ENCODE data around the gene AGBL4. TPM values are rescaled to one million over a fixed set of nuclear protein-coding genes. Genes with fewer than 3 reads are reported as not detected.

Gene AGBL4
- total and polyA plus RNA-seq, 9 of the 15 experiments (the other 6 are each of a cell fraction or from before 2014, with no cell fraction given), result 0.11 TPM; not detected in 7

DNA sequence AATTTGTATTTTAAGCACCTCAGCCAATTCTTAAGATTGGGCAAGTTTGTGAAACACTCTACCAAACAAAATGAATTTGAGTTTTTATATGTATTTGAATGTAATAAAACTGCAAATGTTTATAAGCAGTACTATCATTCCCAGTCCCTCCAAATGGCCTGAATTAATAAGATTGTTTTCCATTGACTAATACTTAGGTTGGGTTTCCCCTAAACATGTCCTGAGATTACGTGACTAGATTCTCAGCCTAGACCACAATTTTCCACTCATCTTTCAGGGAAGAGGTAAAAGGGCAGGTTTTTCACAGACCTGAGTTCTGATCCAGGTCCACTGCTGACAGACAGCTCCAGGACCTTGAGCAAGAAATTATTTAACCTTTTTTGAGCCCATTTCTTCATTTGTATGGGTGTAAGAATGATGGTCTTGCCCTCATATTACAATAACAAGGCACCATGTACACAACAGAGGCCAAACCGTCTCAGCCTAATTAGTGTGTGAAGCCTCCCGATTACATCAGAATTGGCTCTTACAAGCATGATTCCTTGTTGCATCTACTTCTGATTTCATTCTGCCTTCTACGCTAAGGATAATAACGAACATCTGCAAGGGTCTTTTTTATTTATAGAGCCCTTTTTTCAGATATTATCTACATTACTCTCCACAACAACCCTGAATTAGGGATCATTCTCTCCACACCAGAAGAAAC lies 1298.3 kb downstream of the AGBL4 start:
- DNase-seq (ENCODE audit: extremely low read depth in 1 of 4, low spot score in 3 of 4) (no peak), ATAC-seq (no peak), FAIRE-seq (no peak)
- H3K36me3 ChIP-seq (ENCODE audit: control insufficient read depth, insufficient read depth, low read length), result no peaks in the 10 kb centered on the region
- no peaks in the 10 kb centered on the region for H3K9me3 ChIP-seq (replicated peaks; ENCODE audit: control insufficient read depth, insufficient read depth, low read depth, low read length)
- TF ChIP-seq, protein P1, sequence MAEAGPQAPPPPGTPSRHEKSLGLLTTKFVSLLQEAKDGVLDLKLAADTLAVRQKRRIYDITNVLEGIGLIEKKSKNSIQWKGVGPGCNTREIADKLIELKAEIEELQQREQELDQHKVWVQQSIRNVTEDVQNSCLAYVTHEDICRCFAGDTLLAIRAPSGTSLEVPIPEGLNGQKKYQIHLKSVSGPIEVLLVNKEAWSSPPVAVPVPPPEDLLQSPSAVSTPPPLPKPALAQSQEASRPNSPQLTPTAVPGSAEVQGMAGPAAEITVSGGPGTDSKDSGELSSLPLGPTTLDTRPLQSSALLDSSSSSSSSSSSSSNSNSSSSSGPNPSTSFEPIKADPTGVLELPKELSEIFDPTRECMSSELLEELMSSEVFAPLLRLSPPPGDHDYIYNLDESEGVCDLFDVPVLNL (CRISPR knock-in tag; IDR thresholded peaks at IDR 0.05; ENCODE audit: low read depth), result no peak
- TF ChIP-seq, protein P2, sequence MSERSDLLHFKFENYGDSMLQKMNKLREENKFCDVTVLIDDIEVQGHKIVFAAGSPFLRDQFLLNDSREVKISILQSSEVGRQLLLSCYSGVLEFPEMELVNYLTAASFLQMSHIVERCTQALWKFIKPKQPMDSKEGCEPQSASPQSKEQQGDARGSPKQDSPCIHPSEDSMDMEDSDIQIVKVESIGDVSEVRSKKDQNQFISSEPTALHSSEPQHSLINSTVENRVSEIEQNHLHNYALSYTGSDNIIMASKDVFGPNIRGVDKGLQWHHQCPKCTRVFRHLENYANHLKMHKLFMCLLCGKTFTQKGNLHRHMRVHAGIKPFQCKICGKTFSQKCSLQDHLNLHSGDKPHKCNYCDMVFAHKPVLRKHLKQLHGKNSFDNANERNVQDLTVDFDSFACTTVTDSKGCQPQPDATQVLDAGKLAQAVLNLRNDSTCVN (CRISPR knock-in tag; IDR thresholded peaks at IDR 0.05), result no peak
- TF ChIP-seq FOXA3 (CRISPR knock-in tag; conservative IDR thresholded peaks at IDR 0.05 in 1 of 2, IDR thresholded peaks at IDR 0.05 in 1 of 2) (no peak), TAF7 (tag; IDR thresholded peaks at IDR 0.05) (no peak), C11orf30 (IDR thresholded peaks at IDR 0.05; ENCODE audit: low read depth) (no peak), ZBTB33 (CRISPR knock-in tag; IDR thresholded peaks at IDR 0.05) (no peak), ZNF212 (CRISPR knock-in tag; IDR thresholded peaks at IDR 0.05) (no peak)
- no peaks in the 10 kb centered on the region for H3K79me2 ChIP-seq (ENCODE audit: control insufficient read depth, insufficient read depth, low read length)
- H3K4me3 ChIP-seq, result no peak overlapping the region
- BruUV-seq (replicated peaks), result no TSS peak
- ChIA-PET CTCF (ENCODE audit: low intra/inter-chr PET ratio) (no interaction called here), POLR2A (no interaction called here)
- no peaks in the 10 kb centered on the region for H3K27me3 ChIP-seq (ENCODE audit: control insufficient read depth in 2 of 2, insufficient read depth in 2 of 2, low read length in 2 of 2)
- no peak overlapping the region for H3K27ac ChIP-seq (ENCODE audit: extremely low read depth, low read depth, low read length)
- no peak overlapping the region for H3K4me2 ChIP-seq (ENCODE audit: insufficient read depth, low read length)
- H3K4me1 ChIP-seq (replicated peaks in 1 of 2; ENCODE audit: control insufficient read depth in 2 of 2, insufficient read depth in 2 of 2, low read length in 2 of 2), result no peaks in the 10 kb centered on the region
- WGBS (ENCODE audit: insufficient coverage, low coverage, missing lambda C conversion rate), result 1% methylated on average over 5 of the region's 5 CpGs
- H3K9ac ChIP-seq (ENCODE audit: insufficient read depth in 1 of 2, low read depth in 2 of 2, low read length in 2 of 2), result no peak overlapping the region
- H2AFZ ChIP-seq (ENCODE audit: low read depth, low read length), result no peak overlapping the region
- H4K20me1 ChIP-seq (replicated peaks; ENCODE audit: control insufficient read depth, insufficient read depth, low read length), result no peaks in the 10 kb centered on the region
- intact Hi-C loops (cut with micrococcal nuclease) (no loop called here), in situ Hi-C loops (cut with MboI) (no loop called here)
- H3K9me1 ChIP-seq (ENCODE audit: control insufficient read depth, insufficient read depth, low read length), result no peaks in the 10 kb centered on the region
